ENCODE results near the gene MUC21.

GRCh38 chr6:30945281-30945680, 38.2 kb upstream of the MUC21 start:
- TF ChIP-seq CTCF (IDR thresholded peaks at IDR 0.05) (no peak), POLR2A (IDR thresholded peaks at IDR 0.05) (no peak)
